Heart right ventricle (tissue), 16 donors: ENCODE data around the gene PCA3. TPM values are rescaled to one million over a fixed set of nuclear protein-coding genes. Genes with fewer than 3 reads are reported as not detected.
"Not testable (repeated sequence)": the region's sequence is repeated elsewhere in the genome, so short reads cannot be mapped to it uniquely, and the experiment has no call there.

Source experiments
- ATAC-seq, 8 donors: fragments of 200-7000 bp; cut with Tn5 transposase; one replicate each; pipeline ENCODE4 v1.9.1; 2020; ENCODE audit warnings: mild to moderate bottlenecking in 8 of 8, moderate library complexity in 8 of 8, moderate number of reproducible peaks in 1 of 8
- DNase-seq, 2 donors: peaks; one replicate each; pipeline ENCODE4 v3.0.0-alpha.2; 2020
- H3K27ac ChIP-seq, 10 donors: fragments of 200-600 bp; sonication (generic) in 2 of 10; one replicate each; pipeline versions ENCODE4 v1.5.0 to v1.8.0; 2020 to 2022; ENCODE audit warnings: mild to moderate bottlenecking in 3 of 10
- H3K27me3 ChIP-seq, 7 donors: fragments of 200-600 bp; one replicate each; pipeline ENCODE4 v1.8.0; 2021 to 2022; ENCODE audit warnings: mild to moderate bottlenecking in 2 of 7
- H3K36me3 ChIP-seq, 9 donors: fragments of 200-600 bp; sonication (generic) in 1 of 9; one replicate each; pipeline versions ENCODE4 v1.5.0 to v1.8.0; 2020 to 2022; ENCODE audit warnings: mild to moderate bottlenecking in 2 of 9
- H3K4me1 ChIP-seq, 9 donors: fragments of 200-600 bp; sonication (generic) in 1 of 9; one replicate each; pipeline versions ENCODE4 v1.5.0 to v1.8.0; 2020 to 2022; ENCODE audit warnings: mild to moderate bottlenecking in 4 of 9
- H3K4me3 ChIP-seq, 10 donors: fragments of 200-600 bp; sonication (generic) in 2 of 10; one replicate each; pipeline versions ENCODE4 v1.5.0 to v1.8.0; 2020 to 2022; ENCODE audit warnings: mild to moderate bottlenecking in 7 of 10, moderate library complexity in 2 of 10
- H3K9me3 ChIP-seq, 11 donors: fragments of 200-600 bp in 10 of 11; sonication (generic) in 2 of 11; one replicate each; pipeline versions ENCODE4 v1.5.0 to v1.8.0; 2013 to 2022; ENCODE audit warnings: mild to moderate bottlenecking in 2 of 11, control low read depth in 1 of 11, moderate library complexity in 1 of 11
- WGBS, 2 donors: extraction: QIAGEN DNeasy Blood & Tissue Kit; methylation state at CpG; one replicate each; pipeline ENCODE4 v1.1.7; 2013; ENCODE audit warnings: inconsistent platforms in 1 of 2; 5-methylcytosine and 5-hydroxymethylcytosine counted together
- intact Hi-C, 10 donors: fragments of 100-400 bp; cut with DNase I; formaldehyde crosslinking; loops; one replicate each; pipeline versions ENCODE4 v1.11.1 to v1.14.2; 2022
- polyA plus RNA-seq, 2 donors: library from polyadenylated mRNA; stranded (reverse); fragments of 200-250 nt; gene quantifications; one replicate each; pipeline ENCODE4 v1.2.3, GENCODE V29; 2013
- total RNA-seq, 10 donors: library from RNA; stranded (reverse); fragmentation: NEBNext Ultra II Directional in 3 of 10; extraction: Animal tissue kit (Norgen Biotek cat#: 25700) in 3 of 10; gene quantifications; one replicate each; pipeline versions ENCODE4 v1.2.1 to v1.2.4, GENCODE V29; 2021 to 2023
- TF ChIP-seq, protein P1 (sequence below), 9 donors: fragments of 200-600 bp; sonication (generic) in 2 of 9; IDR thresholded peaks; one replicate each; pipeline versions ENCODE4 v1.5.0 to v1.8.0; 2021 to 2022; ENCODE audit warnings: antibody characterized with exemption in 9 of 9, mild to moderate bottlenecking in 5 of 9, moderate library complexity in 1 of 9
- donor health status: Arrhythmogenic right ventricular cardiomyopathy.
- donor health status: ischemic (EF 13 %, LVEDD 7.1; RV severe dilation, severe dysfunction).
- donor health status: healthy with polysubstance abuse.
- donor health status: DM: no; HTN: yes; CAD: no.
- donor health status: DM: no; HTN: no; CAD: no.
- donor health status: ischemic (EF 25% LVEDD 6.9; RV normal size, moderate dysfunction).
- donor health status: ischemic (EF 25% LVEDD 5.7; RV mildly dilated, moderate dysfunction).
- donor health status: healthy.
- donor health status: DM: yes; HTN: yes; CAD: no.
- donor health status: Ischemic cardiomyopathy.
- donor health status: ischemic (EF 35%, LVEDD 5.7; RV mildly dilated, moderate dysfunction).
- donor health status: nonischemic (EF 11% LVEDD 7.7; RV severe dilation, severe dysfunction).
- donor health status: DM: yes; HTN: yes; CAD: no.
- donor health status: PGD.
- donor health status: ischemic (EF 29% LVEDD 5.4; RV normal size, mild dysfunction).
- donor health status: nonischemic (EF 23%, LVEDD 6.1; RV moderate dilation, normal function).

PCA3 gene
- total and polyA plus RNA-seq, 12 donors: 0.01 TPM; not detected in 11

DNA sequence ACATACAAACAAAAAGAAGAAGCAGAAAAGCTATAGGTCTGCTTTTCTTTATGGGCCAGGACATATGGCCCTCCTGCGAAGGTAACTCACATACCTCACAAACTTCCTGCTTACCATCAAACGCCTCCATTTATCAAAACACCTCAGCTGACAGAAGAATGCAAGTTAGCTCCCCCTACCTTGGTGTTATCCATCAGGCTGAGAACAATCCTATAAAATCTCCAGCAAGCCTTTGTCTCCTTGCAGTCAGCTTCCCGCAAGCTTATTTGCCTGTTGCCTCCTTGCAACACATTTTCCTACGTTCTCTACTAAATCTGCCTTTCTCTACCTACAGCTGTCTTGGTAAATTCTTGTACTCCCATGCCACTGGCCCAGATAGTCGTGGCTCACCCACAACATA lies 22.7 kb upstream of the PCA3 start:
- H3K4me1 ChIP-seq: no peaks in the 10 kb centered on the region
- ATAC-seq (no peak), DNase-seq (no peak)
- intact Hi-C loops: loop anchor here in 1 of 10 donors (10.0 kb wide), 1 partner anchor 133 kb away; no protein-coding TSS in a partner anchor
- H3K9me3 ChIP-seq: peaks cover 0 to 15% (median 0%) of the 10 kb centered on the region in 11 donors
- H3K27ac ChIP-seq: no peak overlapping the region
- 67 to 82% methylated on average over 5 of the region's 5 CpGs for WGBS, 2 donors
- no peak overlapping the region for H3K4me3 ChIP-seq
- H3K36me3 ChIP-seq: no peaks in the 10 kb centered on the region
- TF ChIP-seq, protein P1, sequence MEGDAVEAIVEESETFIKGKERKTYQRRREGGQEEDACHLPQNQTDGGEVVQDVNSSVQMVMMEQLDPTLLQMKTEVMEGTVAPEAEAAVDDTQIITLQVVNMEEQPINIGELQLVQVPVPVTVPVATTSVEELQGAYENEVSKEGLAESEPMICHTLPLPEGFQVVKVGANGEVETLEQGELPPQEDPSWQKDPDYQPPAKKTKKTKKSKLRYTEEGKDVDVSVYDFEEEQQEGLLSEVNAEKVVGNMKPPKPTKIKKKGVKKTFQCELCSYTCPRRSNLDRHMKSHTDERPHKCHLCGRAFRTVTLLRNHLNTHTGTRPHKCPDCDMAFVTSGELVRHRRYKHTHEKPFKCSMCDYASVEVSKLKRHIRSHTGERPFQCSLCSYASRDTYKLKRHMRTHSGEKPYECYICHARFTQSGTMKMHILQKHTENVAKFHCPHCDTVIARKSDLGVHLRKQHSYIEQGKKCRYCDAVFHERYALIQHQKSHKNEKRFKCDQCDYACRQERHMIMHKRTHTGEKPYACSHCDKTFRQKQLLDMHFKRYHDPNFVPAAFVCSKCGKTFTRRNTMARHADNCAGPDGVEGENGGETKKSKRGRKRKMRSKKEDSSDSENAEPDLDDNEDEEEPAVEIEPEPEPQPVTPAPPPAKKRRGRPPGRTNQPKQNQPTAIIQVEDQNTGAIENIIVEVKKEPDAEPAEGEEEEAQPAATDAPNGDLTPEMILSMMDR (IDR thresholded peaks at IDR 0.05): no peak
- H3K27me3 ChIP-seq: peaks cover 0 to 14% (median 0%) of the 10 kb centered on the region in 7 donors

DNA sequence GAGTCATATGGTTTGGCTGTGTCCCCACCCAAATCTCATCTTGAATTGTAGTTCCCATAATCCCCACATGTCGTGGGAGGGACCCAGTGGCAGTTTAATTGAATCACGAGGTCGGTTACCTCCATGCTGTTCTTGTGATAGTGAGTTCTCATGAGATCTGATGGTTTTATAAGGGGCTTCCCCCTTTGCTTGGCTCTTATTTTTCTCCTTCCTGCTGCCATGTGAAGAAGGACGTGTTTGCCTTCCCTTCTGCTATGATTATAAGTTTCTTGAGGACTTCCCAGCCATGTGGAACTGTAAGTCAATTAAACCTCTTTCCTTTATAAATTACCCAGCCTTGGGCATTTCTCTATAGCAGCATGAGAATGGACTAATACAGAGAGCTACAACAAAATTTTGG lies 21.3 kb upstream of the PCA3 start:
- not testable (repeated sequence) for H3K4me3 ChIP-seq, H3K36me3 ChIP-seq, DNase-seq, H3K4me1 ChIP-seq, ATAC-seq, H3K27ac ChIP-seq
- peaks cover 0 to 15% (median 0%) of the 10 kb centered on the region in 11 donors for H3K9me3 ChIP-seq
- WGBS, 2 donors: 73 to 83% methylated on average over 4 of the region's 4 CpGs
- intact Hi-C loops: loop anchor here in 1 of 10 donors (10.0 kb wide), 1 partner anchor 132 kb away; no protein-coding TSS in a partner anchor
- peaks cover 0 to 10% (median 0%) of the 10 kb centered on the region in 7 donors for H3K27me3 ChIP-seq

DNA sequence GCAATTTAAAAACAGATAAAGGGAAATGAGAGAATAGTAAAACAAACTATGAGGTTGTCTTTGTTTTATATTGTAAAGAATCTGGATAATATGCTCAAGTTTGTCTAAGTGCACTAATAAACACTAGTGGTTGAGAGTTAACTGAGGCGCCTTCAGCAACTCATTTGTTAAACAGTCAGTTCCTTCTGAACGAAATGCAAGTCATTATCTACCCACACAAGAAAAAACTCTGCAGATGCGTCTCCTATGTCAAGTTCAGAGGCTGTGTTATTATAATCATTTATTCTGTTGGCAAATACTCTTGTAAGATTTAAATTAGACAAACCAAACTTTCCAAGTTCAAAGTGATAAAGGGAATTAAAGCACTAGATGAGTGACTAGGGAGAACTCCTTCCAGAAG lies 20.3 kb upstream of the PCA3 start:
- TF ChIP-seq, protein P1 (IDR thresholded peaks at IDR 0.05): no peak
- no peaks in the 10 kb centered on the region for H3K36me3 ChIP-seq
- no peak for DNase-seq
- H3K27me3 ChIP-seq: peaks cover 0 to 2% (median 0%) of the 10 kb centered on the region in 7 donors
- peaks cover 0 to 15% (median 0%) of the 10 kb centered on the region in 11 donors for H3K9me3 ChIP-seq
- H3K27ac ChIP-seq: no peak overlapping the region
- intact Hi-C loops: loop anchor here in 1 of 10 donors (10.0 kb wide), 1 partner anchor 131 kb away; no protein-coding TSS in a partner anchor
- ATAC-seq: no peak
- no peak overlapping the region for H3K4me3 ChIP-seq
- WGBS, 2 donors: 62 to 72% methylated on average over 3 of the region's 3 CpGs
- no peaks in the 10 kb centered on the region for H3K4me1 ChIP-seq

DNA sequence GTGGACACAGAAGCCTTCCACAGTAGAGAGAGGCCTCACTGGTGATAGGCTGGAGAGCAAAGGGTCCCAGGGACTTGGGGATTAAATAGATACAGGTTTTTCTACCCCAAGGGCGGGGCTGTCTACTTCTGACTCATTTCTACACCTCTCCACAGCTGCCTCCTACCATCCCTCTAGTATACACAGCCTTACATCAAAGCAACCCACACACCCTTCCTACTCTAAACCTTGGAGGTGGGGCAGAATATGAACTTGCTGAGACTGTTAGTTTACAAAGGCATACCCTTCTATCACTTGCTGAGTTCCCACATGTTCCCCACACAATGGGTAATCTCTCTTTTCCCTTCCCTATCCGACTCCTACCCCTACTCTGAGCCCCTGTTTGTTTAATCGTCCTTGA lies 19.9 kb upstream of the PCA3 start:
- intact Hi-C loops: loop anchor here in 1 of 10 donors (10.0 kb wide), 1 partner anchor 130 kb away; no protein-coding TSS in a partner anchor
- WGBS, 2 donors: 66% methylated on average over 3 of the region's 3 CpGs
- H3K9me3 ChIP-seq: peaks cover 0 to 15% (median 0%) of the 10 kb centered on the region in 11 donors
- DNase-seq: no peak
- H3K4me1 ChIP-seq: no peaks in the 10 kb centered on the region
- H3K36me3 ChIP-seq: no peaks in the 10 kb centered on the region
- no peak for ATAC-seq
- no peaks in the 10 kb centered on the region for H3K27me3 ChIP-seq
- H3K4me3 ChIP-seq: no peak overlapping the region
- TF ChIP-seq, protein P1 (IDR thresholded peaks at IDR 0.05): no peak
- no peak overlapping the region for H3K27ac ChIP-seq

DNA sequence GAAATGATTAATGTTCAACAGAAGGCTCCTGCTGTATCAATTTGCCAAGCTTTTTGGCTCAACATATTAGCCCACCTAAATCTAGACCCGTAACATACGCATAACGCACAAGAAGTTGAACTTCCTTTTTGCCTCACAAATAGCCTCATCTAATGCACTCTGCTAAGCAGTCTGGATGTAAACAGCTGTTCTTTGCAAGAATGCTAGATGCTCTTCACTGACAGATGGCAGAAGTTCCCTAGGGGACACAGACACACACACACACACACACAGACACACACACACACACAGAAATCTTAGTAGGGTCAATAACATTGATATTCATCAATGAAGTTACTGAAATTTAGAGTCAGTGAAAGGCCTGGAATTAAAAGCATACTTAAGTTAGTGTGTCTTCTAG lies 13.2 kb upstream of the PCA3 start:
- Histone ChIP-seq H3K36me3 (no peaks in the 10 kb centered on the region), H3K4me3 (no peak overlapping the region), H3K4me1 (no peaks in the 10 kb centered on the region), H3K27me3 (no peaks in the 10 kb centered on the region), H3K9me3 (no peaks in the 10 kb centered on the region), H3K27ac (no peak overlapping the region)
- TF ChIP-seq, protein P1 (IDR thresholded peaks at IDR 0.05): no peak
- ATAC-seq (no peak), DNase-seq (no peak)
- intact Hi-C loops: no loop called here
- 85 to 89% methylated on average over 3 of the region's 3 CpGs for WGBS, 2 donors
